GM18526 (cell line): ENCODE results near the gene PEPD.

Experiments
- POLR2A ChIP-seq: IDR thresholded peaks from 3 replicates; pipeline ENCODE4 v1.6.1; 2011; ENCODE audit not compliant: insufficient read length; ENCODE audit errors: extremely low read depth

PEPD gene

GRCh38 chr19:33437393-33437820, 84.2 kb downstream of the PEPD start:
- no peak for TF ChIP-seq POLR2A

DNA sequence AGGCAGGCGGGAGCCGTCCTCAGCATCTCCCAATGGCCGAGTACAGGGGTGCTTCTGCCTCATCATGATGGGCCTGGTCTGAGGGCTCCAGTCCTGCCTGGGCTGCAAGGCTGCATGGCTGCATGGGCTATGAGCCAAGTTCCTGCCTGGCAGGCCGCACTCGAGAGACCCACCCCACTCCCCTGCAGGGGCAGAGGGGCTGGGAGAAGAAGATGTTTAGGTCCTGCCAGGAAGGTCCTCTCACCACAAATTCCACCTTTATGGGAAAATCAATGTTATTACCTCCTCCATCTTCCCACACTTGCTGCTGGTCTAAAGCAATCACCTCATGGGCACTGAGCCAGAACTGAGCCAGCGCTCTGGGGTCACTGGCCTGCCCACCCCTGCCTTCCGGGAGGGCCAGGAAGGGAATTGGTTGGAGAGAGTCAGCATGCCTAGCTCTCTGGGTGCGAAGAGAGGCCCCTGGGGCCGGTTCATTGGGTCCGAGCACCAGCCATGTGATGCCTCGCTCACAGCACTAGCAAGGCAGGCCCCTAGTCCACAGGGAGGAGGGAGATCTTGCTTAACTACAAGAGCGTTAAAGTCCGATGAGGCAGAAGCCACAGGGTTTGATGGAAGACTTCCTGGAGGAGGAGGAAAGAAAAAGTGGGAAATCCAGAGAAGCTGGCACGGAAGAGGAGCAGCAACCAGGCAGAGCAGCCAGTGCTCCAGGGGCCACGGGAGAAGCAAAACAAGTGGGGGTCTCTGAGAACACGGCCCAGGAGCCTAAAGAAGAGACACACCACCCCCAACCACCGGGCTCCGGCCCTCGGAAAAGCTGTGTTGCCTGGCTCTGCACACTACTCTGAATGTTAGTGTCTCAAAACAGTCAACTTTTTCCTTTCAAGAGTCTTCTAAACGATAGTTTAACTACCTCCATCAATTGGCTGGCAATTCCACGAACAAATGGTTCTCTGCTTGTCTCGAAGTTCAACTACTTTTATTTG, 84.9 kb downstream of the PEPD start:
- TF ChIP-seq POLR2A: no peak

GRCh38 chr19:33435706-33436359, 85.8 kb downstream of the PEPD start:
- TF ChIP-seq POLR2A: no peak

- TF ChIP-seq POLR2A: no peak
These were observed 86.5 kb downstream of the PEPD start for GRCh38 chr19:33434886-33435705.

DNA sequence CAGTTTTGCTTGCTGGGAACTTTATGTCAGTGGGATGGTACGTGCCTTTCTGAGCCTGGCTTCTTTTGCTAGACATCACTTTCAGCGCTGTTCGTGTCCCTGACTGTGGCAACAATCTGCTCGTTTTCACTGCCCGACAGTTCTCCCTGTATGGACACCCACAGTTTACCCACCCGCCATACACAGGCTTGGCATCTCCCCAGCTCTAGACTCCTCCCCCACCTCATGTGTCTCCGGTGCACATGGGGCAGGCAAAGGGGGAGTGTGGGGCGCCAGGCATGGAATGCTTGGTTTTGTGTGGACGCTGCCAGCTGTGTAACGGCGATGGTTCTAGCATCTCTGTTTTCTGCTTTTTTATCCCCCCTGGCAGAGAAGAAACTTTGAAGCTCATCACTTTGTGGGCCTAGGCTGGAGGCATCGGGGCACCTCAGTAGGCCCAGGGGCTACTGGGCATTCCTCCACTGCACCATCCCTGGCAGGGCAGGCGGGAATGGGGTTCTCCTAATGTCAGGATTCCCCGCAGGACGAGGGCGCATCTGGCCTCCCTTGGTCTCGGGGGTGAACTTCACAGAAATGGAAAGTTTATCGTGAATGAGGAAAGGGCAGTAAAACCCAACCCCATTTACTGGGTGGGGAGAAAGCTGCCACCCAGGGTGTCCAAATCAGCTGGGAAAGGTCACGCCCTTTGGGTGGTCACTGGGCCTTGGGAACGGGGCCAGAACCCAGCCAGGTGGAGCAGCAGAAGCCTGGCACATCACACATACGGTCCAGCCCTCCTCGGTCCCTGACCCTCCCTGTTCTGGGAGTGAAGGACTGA, 87.3 kb downstream of the PEPD start:
- TF ChIP-seq POLR2A: no peak

DNA sequence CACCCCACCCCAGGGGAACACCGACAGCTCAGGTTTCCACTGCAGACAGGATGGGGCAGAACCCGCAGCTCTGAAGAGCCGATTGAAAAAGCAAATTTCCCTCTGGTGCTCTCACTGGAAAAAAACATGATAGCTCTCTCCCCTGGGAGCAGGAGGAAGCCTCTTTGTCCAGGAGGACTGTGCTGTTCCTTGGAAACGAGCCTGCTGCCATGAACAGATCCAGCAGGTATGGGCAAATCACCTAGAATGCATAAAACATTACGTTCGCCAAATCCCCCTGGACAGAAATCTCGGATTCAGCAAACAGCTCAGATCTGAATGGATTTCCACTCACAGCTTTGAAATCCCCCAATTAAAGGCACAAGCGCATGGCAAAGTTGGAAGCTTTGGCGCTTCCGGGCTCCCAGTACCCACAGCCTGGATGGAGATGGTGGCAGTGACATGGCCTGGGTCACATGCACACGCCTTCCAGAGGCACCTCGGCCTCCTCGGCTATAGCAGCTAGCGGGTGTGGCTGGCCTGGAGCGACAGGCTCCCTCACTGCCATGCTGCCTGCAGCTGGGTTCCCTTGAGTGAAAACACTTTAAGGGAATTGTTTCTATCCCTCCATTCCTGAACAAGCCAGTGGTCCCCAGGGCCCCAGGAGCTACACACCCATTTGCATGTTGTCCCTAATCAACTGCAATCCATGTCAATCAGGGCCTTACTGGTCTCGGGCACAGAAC, 89.0 kb downstream of the PEPD start:
- TF ChIP-seq POLR2A: no peak

DNA sequence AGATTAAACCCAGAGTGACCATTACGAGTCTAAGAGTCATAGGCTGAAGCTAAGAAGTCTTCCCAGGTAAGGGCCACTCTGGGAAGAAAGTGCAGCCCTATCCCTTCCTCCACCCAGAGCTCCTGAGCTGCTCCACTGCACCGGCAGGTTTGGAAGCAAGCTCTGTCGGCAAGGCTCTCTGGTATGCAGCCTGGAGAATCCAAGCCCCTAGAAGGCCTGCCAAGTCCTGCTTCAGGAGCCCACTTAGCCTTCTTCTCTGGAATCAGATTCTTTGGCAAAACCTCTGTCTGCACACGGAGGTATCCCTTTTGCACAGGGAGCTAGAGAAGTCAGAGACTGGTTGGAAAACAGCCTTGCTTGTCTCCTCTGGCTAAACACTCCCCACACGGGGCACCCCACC, 89.6 kb downstream of the PEPD start:
- TF ChIP-seq POLR2A: no peak

GRCh38 chr19:33430674-33431277, 90.8 kb downstream of the PEPD start:
- no peak for TF ChIP-seq POLR2A

- TF ChIP-seq POLR2A: no peak
These were observed 91.5 kb downstream of the PEPD start for GRCh38 chr19:33429891-33430673.

DNA sequence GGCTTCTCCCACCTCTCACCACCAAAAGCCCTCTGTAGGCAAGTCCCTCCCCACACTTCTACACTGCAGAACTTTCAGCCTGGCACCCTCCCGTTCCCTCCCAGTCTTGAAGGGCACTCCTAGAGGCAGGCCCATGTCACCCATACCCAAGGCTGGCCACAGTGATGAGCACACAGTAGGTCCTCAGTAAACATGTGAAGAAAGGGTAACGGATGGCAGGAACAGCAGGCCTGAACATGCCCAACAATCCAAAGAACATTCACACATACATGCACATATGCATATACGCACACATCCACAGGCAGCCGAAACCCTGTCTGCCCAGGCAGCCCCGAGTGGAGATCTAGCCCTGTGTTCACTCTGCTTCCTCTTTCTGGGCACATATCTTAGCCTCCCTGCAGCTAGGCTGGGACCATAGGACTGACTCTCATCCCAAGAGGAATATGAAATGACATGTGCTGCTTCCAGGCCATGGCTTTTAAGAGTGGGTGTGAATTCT, 92.9 kb downstream of the PEPD start:
- no peak for TF ChIP-seq POLR2A

- no peak for TF ChIP-seq POLR2A
These were observed 93.6 kb downstream of the PEPD start for GRCh38 chr19:33427801-33428626.
